Thyroid gland (tissue), 4 donors: ENCODE measurements around the gene LDAH. TPM values are rescaled to one million over a fixed set of nuclear protein-coding genes. Genes with fewer than 3 reads are reported as not detected.

Experiments
- DNase-seq, 2 donors: peaks; one replicate each; pipeline ENCODE4 v3.0.0-alpha.2; 2019
- H3K27ac ChIP-seq, 3 donors: fragments of 200-600 bp; sonication (generic); 1 replicate in 2 of 3; 2 replicates in 1 of 3; pipeline ENCODE4 v1.5.1; 2016 to 2019; ENCODE audit warnings: mild to moderate bottlenecking in 1 of 3, moderate library complexity in 1 of 3
- H3K27me3 ChIP-seq: fragments of 200-600 bp; sonication (generic); one replicate; pipeline ENCODE4 v1.5.1; 2019
- H3K36me3 ChIP-seq, 2 donors: fragments of 200-600 bp; sonication (generic); one replicate each; pipeline ENCODE4 v1.5.1; 2016 to 2019
- H3K4me1 ChIP-seq, 2 donors: fragments of 200-600 bp; sonication (generic); one replicate each; pipeline ENCODE4 v1.5.1; 2017 to 2019
- H3K4me3 ChIP-seq, 3 donors: fragments of 200-600 bp; sonication (generic); replicated peaks in 1 of 3; 1 replicate in 2 of 3; 2 replicates in 1 of 3; pipeline ENCODE4 v1.5.1; 2016; ENCODE audit warnings: mild to moderate bottlenecking in 1 of 3
- H3K9me3 ChIP-seq: fragments of 200-600 bp; sonication (generic); one replicate; pipeline ENCODE4 v1.5.1; 2017
- CTCF ChIP-seq, 6 experiments: fragments of 200-600 bp in 3 of 6; fragments of 450-650 bp in 3 of 6; sonication (generic) in 3 of 6; IDR thresholded peaks; one replicate each; pipeline ENCODE4 v1.5.1; 2016 to 2019; ENCODE audit warnings: antibody characterized with exemption in 6 of 6, mild to moderate bottlenecking in 2 of 6, inconsistent platforms in 1 of 6, moderate library complexity in 1 of 6
- POLR2A ChIP-seq, 2 donors: fragments of 450-650 bp; IDR thresholded peaks; one replicate each; pipeline ENCODE4 v1.6.1; 2017; ENCODE audit warnings: antibody characterized with exemption in 2 of 2, mild to moderate bottlenecking in 2 of 2, moderate library complexity in 1 of 2
- WGBS, 2 donors: methylation state at CpG; one replicate each; pipeline ENCODE4 v1.1.5; 2017; 5-methylcytosine and 5-hydroxymethylcytosine counted together
- intact Hi-C: fragments of 100-400 bp; cut with DNase I; formaldehyde crosslinking; loops from one replicate; pipeline ENCODE4 v1.15.1; 2023
- total RNA-seq, 4 donors: library from RNA; depleted of rRNA; stranded (reverse); fragments of >200 nt; gene quantifications; one replicate each; pipeline ENCODE4 v1.2.3, GENCODE V29; 2016

The LDAH gene
- total RNA-seq, 4 donors from 2014 or later: 11.6 to 17.2 (median 16.2) TPM

- Histone ChIP-seq H3K4me1 (peaks cover 8 to 26% of the 10 kb centered on the region in 2 donors), H3K36me3 (peaks cover 8 to 14% of the 10 kb centered on the region in 2 donors), H3K27ac (no peak overlapping the region), H3K9me3 (no peaks in the 10 kb centered on the region), H3K27me3 (no peaks in the 10 kb centered on the region), H3K4me3 (no peak overlapping the region)
- intact Hi-C loops: loop anchor here (5.0 to 10.0 kb wide), 3 partner anchors 202 to 509 kb away; no protein-coding TSS in a partner anchor
- WGBS, 2 donors: 73 to 90% methylated on average over 3 of the region's 3 CpGs
- TF ChIP-seq POLR2A (IDR thresholded peaks at IDR 0.05): no peak
- TF ChIP-seq CTCF (IDR thresholded peaks at IDR 0.05): no peak
- no peak for DNase-seq
Observed at GRCh38 chr2:20643826-20644225, 179.1 kb downstream of the LDAH start.

GRCh38 chr2:20643060-20643459 is 179.8 kb downstream of the LDAH start:
- intact Hi-C loops: loop anchor here (5.0 to 10.0 kb wide), 3 partner anchors 201 to 508 kb away; no protein-coding TSS in a partner anchor
- peaks cover 4 to 24% of the 10 kb centered on the region in 2 donors for H3K4me1 ChIP-seq
- WGBS, 2 donors: 96 to 99% methylated on average over 7 of the region's 7 CpGs
- no peak overlapping the region for H3K27ac ChIP-seq
- DNase-seq: no peak
- no peak overlapping the region for H3K4me3 ChIP-seq
- no peaks in the 10 kb centered on the region for H3K9me3 ChIP-seq
- peaks cover 10 to 14% of the 10 kb centered on the region in 2 donors for H3K36me3 ChIP-seq
- H3K27me3 ChIP-seq: no peaks in the 10 kb centered on the region
- no peak for TF ChIP-seq CTCF (IDR thresholded peaks at IDR 0.05)
- TF ChIP-seq POLR2A (IDR thresholded peaks at IDR 0.05): no peak

GRCh38 chr2:20642055-20642971 is 180.6 kb downstream of the LDAH start:
- 47 to 61% methylated on average over 18 to 21 of the region's 26 CpGs for WGBS, 2 donors
- Histone ChIP-seq H3K4me3 (no peak overlapping the region), H3K36me3 (peaks cover 12 to 14% of the 10 kb centered on the region in 2 donors), H3K27me3 (no peaks in the 10 kb centered on the region), H3K9me3 (no peaks in the 10 kb centered on the region), H3K4me1 (peaks cover 4 to 23% of the 10 kb centered on the region in 2 donors), H3K27ac (no peak overlapping the region)
- DNase-seq: peak; percentile 70 to 74
- intact Hi-C loops: loop anchor here (5.0 to 10.0 kb wide), 3 partner anchors 200 to 508 kb away; no protein-coding TSS in a partner anchor
- TF ChIP-seq CTCF (IDR thresholded peaks at IDR 0.05): peak; percentile 69 to 94 (median 89)
- no peak for TF ChIP-seq POLR2A (IDR thresholded peaks at IDR 0.05)

- no peak overlapping the region for H3K4me3 ChIP-seq
- intact Hi-C loops: loop anchor here (5.0 to 10.0 kb wide), 3 partner anchors 199 to 507 kb away; no protein-coding TSS in a partner anchor
- peaks cover 4 to 29% of the 10 kb centered on the region in 2 donors for H3K4me1 ChIP-seq
- no peaks in the 10 kb centered on the region for H3K9me3 ChIP-seq
- no peak for TF ChIP-seq POLR2A (IDR thresholded peaks at IDR 0.05)
- TF ChIP-seq CTCF (IDR thresholded peaks at IDR 0.05): no peak
- H3K36me3 ChIP-seq: peaks cover 12 to 14% of the 10 kb centered on the region in 2 donors
- 76 to 81% methylated on average over 16 to 20 of the region's 23 CpGs for WGBS, 2 donors
- H3K27me3 ChIP-seq: no peaks in the 10 kb centered on the region
- no peak for DNase-seq
- peak overlapping the region in 1 of 3 donors; percentile 77 for H3K27ac ChIP-seq
Observed at GRCh38 chr2:20641123-20641985, 181.5 kb downstream of the LDAH start.
